HL-60/S4 (cell line): ENCODE measurements around the gene LARP4B.

Source experiments
- in situ Hi-C: fragments of 300-500 bp; cut with MboI; formaldehyde crosslinking; loops from 2 replicates; pipeline ENCODE4 v1.14.3; 2022; ENCODE audit warnings: low sequenced_read_pairs

LARP4B gene

GRCh38 chr10:810351-810846 lies 121.1 kb downstream of the LARP4B start:
- in situ Hi-C loops = no loop called here

DNA sequence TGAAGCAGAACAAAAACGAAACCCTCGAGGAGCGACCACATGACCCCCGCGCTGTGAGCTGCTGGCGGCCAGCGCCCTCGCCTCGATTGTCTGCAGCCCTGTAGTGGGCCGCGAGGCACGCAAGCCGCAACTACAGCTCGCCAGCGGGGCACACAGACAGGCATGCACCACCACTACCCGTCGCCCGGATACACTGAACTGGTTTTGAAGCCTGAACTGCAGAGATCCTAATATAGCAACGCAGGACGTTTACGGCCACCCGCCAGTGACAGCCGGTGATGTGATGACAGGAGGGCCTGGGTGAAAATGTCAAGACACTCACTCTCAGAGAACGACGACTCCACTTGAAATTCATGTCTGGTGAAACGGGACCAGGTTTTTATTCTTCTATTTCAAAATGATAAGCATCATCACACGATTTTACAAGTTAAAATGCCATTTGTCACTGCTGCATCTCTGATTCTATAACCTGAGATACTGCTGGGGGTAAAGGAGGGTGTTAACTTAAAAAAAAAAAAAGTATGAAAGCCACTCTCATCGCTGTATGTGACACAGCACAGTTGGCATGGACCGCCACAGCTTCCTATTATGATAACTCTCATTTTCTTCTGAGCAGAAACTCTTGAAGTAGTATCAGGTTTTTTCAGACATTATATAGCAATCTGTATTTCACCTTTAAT lies 121.7 kb downstream of the LARP4B start:
- in situ Hi-C loops = no loop called here

GRCh38 chr10:807958-808353 lies 123.5 kb downstream of the LARP4B start:
- in situ Hi-C loops = no loop called here

DNA sequence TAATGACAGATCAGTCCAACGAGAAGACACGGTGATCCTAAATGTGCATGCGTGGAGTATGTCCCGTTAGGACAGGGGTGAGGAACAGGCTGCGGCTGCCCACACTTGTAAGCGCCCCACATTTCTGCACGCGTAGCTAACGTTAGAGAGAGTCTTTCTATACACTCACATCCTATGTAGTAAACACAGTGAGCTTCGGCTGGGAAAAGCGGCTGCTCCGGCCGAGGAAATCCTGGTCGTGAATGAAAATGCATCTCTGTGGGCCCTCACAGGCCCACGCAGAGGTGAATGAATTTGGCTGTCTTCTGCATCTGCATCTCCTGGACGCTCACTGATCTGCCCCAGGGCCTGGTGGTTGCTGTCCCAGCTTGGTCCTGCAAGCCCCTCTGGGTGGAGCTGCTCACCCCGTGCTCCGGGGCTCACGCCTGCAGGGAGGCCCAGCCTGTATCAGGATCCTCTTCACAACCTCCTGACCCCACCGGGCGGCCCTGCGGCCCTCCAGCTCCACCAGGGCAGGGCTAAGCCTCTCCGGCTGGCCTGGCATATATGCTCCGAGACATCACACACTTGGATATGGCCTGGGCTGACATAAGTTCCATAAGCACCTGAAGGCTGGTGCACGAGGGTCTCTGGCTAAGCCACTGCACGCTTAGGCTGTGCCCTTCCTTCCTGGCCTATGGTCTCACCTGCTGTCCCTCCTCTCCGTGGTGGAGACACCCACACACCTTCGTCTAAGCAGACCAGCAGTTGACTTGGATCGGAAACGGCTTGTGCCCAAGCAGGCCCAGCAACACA lies 124.1 kb downstream of the LARP4B start:
- in situ Hi-C loops = no loop called here

- in situ Hi-C loops = no loop called here
Measured at GRCh38 chr10:806451-807162, 124.9 kb downstream of the LARP4B start.

GRCh38 chr10:805620-806305 lies 125.7 kb downstream of the LARP4B start:
- in situ Hi-C loops = no loop called here

DNA sequence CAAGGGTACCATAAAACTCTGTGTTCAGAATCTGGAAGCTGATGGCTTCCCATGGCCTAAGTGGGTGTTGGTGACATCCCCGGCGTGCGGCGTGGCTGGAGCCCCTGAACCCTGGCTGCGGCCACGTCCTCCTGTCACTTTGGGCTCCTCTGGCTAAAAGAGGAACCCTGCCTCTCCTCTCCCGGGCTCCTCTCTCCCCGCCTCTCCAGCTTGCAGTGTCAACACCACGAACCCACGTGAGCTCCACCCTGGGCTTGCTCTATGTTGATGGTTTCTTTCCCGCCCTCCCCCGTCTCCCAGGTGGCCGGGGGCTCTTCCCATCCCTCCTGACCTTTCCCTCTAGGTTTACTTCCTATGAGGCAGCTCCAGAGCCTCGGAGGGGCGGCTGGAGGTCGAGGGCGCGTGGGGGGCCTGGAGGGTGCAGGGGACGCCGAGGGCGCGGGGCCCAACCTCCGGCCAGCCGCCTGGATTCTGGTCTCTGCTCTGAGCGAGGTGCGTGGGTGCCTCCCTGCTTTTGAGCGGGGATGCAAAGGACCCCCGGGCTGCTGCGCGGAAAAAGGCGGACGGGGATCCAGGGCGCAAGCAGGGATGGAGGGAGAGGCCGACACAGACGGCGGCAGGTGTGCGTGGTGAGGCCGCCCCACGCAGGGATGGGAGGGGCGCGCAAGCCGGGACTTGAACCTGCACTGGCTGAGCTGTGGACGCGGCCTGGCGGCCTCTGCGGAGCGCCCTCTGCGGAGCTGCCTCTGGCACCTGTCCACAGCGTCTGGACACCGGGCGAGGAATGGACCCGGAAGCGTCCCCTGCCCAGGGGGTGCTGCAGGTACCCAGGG lies 126.5 kb downstream of the LARP4B start:
- in situ Hi-C loops = no loop called here

GRCh38 chr10:804191-804781 lies 127.2 kb downstream of the LARP4B start:
- in situ Hi-C loops = no loop called here

DNA sequence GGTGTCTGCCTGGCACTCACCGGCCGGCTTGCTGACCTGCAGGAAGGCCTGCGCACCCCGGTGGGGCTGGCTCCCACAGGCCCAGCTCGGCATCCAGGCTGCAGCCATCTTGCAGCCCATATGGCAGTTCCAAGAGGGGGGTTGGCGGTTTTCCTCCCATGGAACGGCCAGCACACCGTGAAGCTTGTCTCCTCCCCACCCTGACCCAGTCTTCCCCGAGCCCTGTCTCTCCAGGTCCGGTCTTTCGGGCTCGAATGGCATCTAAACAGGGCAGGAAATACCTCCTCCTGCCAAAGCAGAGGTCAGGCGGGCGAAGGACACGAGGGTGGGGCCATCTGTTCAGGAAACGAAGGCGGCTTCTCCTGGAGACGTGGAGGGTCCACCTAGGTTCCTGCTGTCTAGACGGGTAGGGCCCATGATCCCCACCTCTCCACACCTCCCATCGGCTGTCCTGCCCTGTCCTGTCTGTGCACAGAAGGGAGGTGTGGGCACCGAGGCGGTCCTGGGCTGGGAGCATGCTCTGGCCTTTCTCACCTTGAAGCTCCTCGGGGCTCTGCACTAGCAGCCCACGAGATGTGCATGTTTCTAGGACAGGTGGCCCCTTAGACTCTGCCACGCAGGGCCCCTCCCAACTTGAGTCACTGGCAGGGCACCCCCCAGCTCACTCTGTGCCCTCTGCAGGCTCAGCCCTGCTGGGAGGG lies 128.3 kb downstream of the LARP4B start:
- in situ Hi-C loops = no loop called here

GRCh38 chr10:802506-802905 lies 129.0 kb downstream of the LARP4B start:
- in situ Hi-C loops = no loop called here

DNA sequence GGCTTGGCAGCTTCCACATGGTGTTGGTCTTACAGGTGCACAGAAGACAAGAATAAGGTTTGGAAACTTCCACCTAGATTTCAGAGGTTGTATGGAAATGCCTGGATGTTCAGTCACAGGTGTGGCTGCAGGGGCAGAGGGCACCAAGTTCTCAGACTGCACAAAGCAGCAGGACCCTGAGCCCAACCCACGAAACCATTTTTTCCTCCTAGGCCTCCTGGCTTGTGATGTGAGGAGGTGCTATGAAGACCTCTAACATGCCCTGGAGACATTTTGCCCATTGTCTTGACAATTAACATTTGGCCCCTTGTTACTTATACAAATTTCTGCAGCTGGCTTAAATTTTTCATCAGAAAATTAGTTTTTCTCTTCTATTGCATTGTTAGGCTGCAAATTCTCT lies 134.3 kb downstream of the LARP4B start:
- in situ Hi-C loops = no loop called here

GRCh38 chr10:796233-796632 lies 135.3 kb downstream of the LARP4B start:
- in situ Hi-C loops = no loop called here

- in situ Hi-C loops = no loop called here
Measured at GRCh38 chr10:794382-794956, 137.0 kb downstream of the LARP4B start.

DNA sequence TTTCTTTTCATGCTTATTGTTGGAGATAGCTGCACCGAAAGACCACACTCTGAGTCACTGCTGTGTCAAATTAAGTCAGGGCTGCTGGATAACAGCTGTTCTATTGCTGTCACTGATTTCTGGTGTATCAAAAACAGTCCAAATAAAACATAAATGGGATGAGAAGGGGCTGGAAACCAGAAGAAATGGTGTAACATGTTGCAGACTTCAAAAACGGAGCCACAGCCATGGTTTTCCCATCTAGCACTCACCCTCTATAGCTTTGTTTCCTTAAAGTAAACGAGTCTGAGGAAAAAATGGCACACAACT lies 138.8 kb downstream of the LARP4B start:
- in situ Hi-C loops = no loop called here

DNA sequence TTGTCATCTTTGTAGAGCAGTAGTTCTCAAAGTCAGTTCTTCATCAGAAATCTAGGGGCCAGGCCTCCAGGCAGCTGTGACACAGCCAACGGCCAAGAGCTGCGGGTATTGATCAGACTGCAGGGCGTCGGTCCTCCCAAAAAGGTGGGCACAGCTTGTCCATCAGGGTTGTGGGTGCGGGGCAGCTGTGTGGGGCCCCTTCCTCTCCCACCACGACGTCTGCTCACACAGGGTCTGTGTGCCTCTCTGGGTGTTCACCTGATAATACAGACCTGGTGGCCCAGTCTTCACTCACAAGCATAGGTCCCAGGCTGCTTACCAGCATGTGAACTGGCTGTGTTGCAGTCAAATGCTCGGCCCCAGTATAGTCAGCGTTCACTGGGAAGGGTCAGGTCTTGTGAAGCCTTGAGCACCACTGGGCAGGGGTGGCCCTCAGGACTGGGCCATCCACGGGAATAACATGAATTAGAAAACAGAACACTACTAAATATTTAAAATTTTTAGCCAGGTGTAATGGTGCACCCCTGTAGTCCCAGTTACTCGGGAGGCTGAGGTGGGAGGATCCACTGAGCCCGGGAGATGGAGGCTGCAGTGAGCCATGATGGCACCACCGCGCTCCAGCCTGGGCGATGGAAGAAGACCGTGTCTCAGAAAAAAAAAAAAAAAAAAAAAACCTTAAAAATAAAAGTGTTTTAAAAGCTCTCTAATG lies 139.3 kb downstream of the LARP4B start:
- in situ Hi-C loops = no loop called here

GRCh38 chr10:791639-792038 lies 139.9 kb downstream of the LARP4B start:
- in situ Hi-C loops = no loop called here

GRCh38 chr10:790821-791551 lies 140.5 kb downstream of the LARP4B start:
- in situ Hi-C loops = no loop called here
